Measurements from ENCODE around the gene CD84.

CD84 gene

DNA sequence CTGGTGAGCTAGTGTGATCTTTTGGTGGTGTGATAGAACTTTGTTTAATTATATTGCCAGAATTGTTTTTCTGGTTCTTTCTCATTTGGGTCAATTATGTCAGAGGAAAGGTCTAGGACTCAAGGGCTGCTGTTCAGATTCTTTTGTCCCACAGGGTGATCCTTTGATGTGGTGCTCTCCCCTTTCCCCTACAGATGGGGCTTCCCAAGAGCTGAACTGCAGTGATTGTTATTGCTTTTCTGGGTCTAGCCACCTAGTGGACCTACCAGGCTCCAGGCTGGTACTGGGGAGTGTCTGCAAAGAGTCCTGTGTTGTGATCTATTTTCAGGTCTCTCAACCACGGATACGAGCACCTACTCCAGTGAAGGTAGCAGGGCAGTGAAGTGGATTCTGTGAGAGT lies 25.9 kb upstream of the CD84 start:
- Histone ChIP-seq H3K27ac (ENCODE audit: low read length) (no peak overlapping the region; the same call in 1 of the 2 replicates), H3K9ac (ENCODE audit: low read depth, low read length) (no peak overlapping the region), H3K4me1 (ENCODE audit: insufficient read depth, low read length) (peaks cover 24% of the 10 kb centered on the region), H3K27me3 (ENCODE audit: insufficient read depth, low read length, poor library complexity) (no peaks in the 10 kb centered on the region), H3K4me3 (ENCODE audit: low read depth in 1 of 2, low read length in 2 of 2) (no peak overlapping the region), H3K9me3 (ENCODE audit: insufficient read depth, low read length, severe bottlenecking) (peaks cover 6% of the 10 kb centered on the region), H3K36me3 (ENCODE audit: insufficient read depth, low read length) (no peaks in the 10 kb centered on the region), H4K20me1 (ENCODE audit: insufficient read depth, low read length) (no peaks in the 10 kb centered on the region), H3K4me2 (ENCODE audit: insufficient read depth, low read length) (no peak overlapping the region), H2AFZ (ENCODE audit: low read depth, low read length) (no peak overlapping the region), H3K79me2 (ENCODE audit: insufficient read depth, low read length) (no peaks in the 10 kb centered on the region)
- ATAC-seq (ENCODE audit: insufficient read depth, low read depth) (no peak), DNase-seq (peak; percentile 22)
- TF ChIP-seq CTCF (IDR thresholded peaks at IDR 0.05; ENCODE audit: borderline replicate concordance, extremely low read depth, low read length, poor library complexity, severe bottlenecking) (peak; percentile 12), EZH2 (IDR thresholded peaks at IDR 0.05; ENCODE audit: borderline replicate concordance, low read depth, low read length, severe bottlenecking) (no peak)

DNA sequence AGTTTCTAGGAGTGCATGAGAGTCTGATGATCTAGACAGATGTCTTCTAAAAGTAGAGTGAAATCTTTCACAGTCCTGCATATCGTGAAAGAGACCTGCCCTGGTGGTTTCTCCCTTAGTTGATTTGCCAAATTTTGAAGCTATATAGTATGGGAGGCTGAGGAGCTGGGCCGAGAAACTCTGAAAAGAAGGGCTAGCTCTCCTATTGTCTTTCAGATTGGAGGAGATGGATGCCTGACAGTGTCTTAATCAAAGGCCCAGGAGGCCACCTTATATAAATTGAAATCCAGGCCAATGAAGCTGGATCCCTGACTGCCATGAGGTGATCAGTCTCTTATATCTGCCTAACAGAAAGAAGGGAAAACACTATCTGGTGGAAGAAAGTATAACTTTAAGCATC lies 18.4 kb upstream of the CD84 start:
- ATAC-seq (ENCODE audit: insufficient read depth, low read depth) = no peak
- Histone ChIP-seq H3K4me3 (ENCODE audit: low read depth in 1 of 2, low read length in 2 of 2) (no peak overlapping the region), H4K20me1 (ENCODE audit: insufficient read depth, low read length) (no peaks in the 10 kb centered on the region), H3K9me3 (ENCODE audit: insufficient read depth, low read length, severe bottlenecking) (peaks cover 6% of the 10 kb centered on the region), H3K27me3 (ENCODE audit: insufficient read depth, low read length, poor library complexity) (no peaks in the 10 kb centered on the region), H3K4me2 (ENCODE audit: insufficient read depth, low read length) (no peak overlapping the region), H3K4me1 (ENCODE audit: insufficient read depth, low read length) (no peaks in the 10 kb centered on the region), H3K27ac (ENCODE audit: low read length) (no peak overlapping the region), H3K36me3 (ENCODE audit: insufficient read depth, low read length) (no peaks in the 10 kb centered on the region), H3K79me2 (ENCODE audit: insufficient read depth, low read length) (no peaks in the 10 kb centered on the region), H3K9ac (ENCODE audit: low read depth, low read length) (no peak overlapping the region), H2AFZ (ENCODE audit: low read depth, low read length) (peak overlapping the region; percentile 38; the same call in 1 of the 2 replicates)
- DNase-seq = no peak
- no peak for TF ChIP-seq EZH2 (IDR thresholded peaks at IDR 0.05; ENCODE audit: borderline replicate concordance, low read depth, low read length, severe bottlenecking)
- TF ChIP-seq CTCF (IDR thresholded peaks at IDR 0.05; ENCODE audit: borderline replicate concordance, extremely low read depth, low read length, poor library complexity, severe bottlenecking) = no peak

DNA sequence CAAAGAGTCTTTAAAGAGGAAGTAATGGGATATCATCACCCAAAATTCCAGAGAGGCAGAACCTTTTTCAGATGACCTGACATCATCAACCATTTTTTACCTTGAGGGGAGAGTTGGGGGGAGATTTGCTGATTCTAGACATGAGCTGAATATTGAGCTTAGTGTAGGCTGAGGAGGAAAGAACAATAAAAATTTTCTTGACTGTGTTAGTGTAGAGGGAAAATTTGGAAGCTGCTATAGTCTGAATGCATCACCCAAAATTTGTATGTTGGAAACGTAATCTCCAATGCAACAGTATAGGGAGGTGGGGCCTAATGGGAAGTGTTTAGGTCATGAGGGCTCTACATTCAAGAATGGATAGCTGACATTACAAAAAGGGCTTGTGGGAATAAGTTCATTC lies 17.8 kb upstream of the CD84 start:
- H3K9me3 ChIP-seq (ENCODE audit: insufficient read depth, low read length, severe bottlenecking) = peaks cover 6% of the 10 kb centered on the region
- H3K4me3 ChIP-seq (ENCODE audit: low read depth in 1 of 2, low read length in 2 of 2) = no peak overlapping the region
- no peaks in the 10 kb centered on the region for H4K20me1 ChIP-seq (ENCODE audit: insufficient read depth, low read length)
- no peaks in the 10 kb centered on the region for H3K4me1 ChIP-seq (ENCODE audit: insufficient read depth, low read length)
- ATAC-seq (ENCODE audit: insufficient read depth, low read depth) = no peak
- no peak overlapping the region for H3K27ac ChIP-seq (ENCODE audit: low read length)
- no peak overlapping the region for H3K4me2 ChIP-seq (ENCODE audit: insufficient read depth, low read length)
- no peak for TF ChIP-seq CTCF (IDR thresholded peaks at IDR 0.05; ENCODE audit: borderline replicate concordance, extremely low read depth, low read length, poor library complexity, severe bottlenecking)
- no peaks in the 10 kb centered on the region for H3K79me2 ChIP-seq (ENCODE audit: insufficient read depth, low read length)
- no peaks in the 10 kb centered on the region for H3K36me3 ChIP-seq (ENCODE audit: insufficient read depth, low read length)
- DNase-seq = no peak
- H3K9ac ChIP-seq (ENCODE audit: low read depth, low read length) = no peak overlapping the region
- no peaks in the 10 kb centered on the region for H3K27me3 ChIP-seq (ENCODE audit: insufficient read depth, low read length, poor library complexity)
- H2AFZ ChIP-seq (ENCODE audit: low read depth, low read length) = no peak overlapping the region

DNA sequence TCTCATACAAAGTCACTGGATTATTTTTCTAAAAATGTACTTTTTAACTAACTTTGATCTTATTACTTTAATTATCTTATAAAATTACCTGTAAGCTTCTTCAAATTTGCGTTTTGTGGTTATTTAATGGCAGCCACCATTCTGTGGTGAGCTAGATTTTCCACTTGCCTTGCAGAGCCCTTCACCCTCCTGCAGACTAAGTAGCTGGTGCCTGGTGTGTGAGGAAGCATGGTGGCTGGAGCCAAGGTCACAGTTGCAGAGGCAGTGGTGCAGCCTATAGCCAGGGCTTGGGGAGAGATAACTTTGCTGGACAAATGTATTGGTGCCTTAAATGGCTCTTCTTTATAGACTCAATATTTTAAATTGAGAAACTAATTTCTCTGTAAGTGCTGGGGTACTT lies 11.2 kb upstream of the CD84 start:
- DNase-seq (no peak), ATAC-seq (ENCODE audit: insufficient read depth, low read depth) (no peak)
- Histone ChIP-seq H4K20me1 (ENCODE audit: insufficient read depth, low read length) (no peaks in the 10 kb centered on the region), H3K4me2 (ENCODE audit: insufficient read depth, low read length) (no peak overlapping the region), H3K27me3 (ENCODE audit: insufficient read depth, low read length, poor library complexity) (no peaks in the 10 kb centered on the region), H3K79me2 (ENCODE audit: insufficient read depth, low read length) (no peaks in the 10 kb centered on the region), H3K4me1 (ENCODE audit: insufficient read depth, low read length) (no peaks in the 10 kb centered on the region), H3K36me3 (ENCODE audit: insufficient read depth, low read length) (no peaks in the 10 kb centered on the region), H3K27ac (ENCODE audit: low read length) (no peak overlapping the region), H3K9me3 (ENCODE audit: insufficient read depth, low read length, severe bottlenecking) (no peaks in the 10 kb centered on the region), H3K9ac (ENCODE audit: low read depth, low read length) (no peak overlapping the region), H2AFZ (ENCODE audit: low read depth, low read length) (no peak overlapping the region), H3K4me3 (ENCODE audit: low read depth in 1 of 2, low read length in 2 of 2) (no peak overlapping the region)
- TF ChIP-seq EZH2 (IDR thresholded peaks at IDR 0.05; ENCODE audit: borderline replicate concordance, low read depth, low read length, severe bottlenecking) = no peak
- no peak for TF ChIP-seq CTCF (IDR thresholded peaks at IDR 0.05; ENCODE audit: borderline replicate concordance, extremely low read depth, low read length, poor library complexity, severe bottlenecking)
